ENCODE data around the gene MEGF6. TPM values are rescaled to one million over a fixed set of nuclear protein-coding genes. Genes with fewer than 3 reads are reported as not detected.

Gene MEGF6
- total RNA-seq, 1 experiment from 2014 or later: 21.3 TPM

DNA sequence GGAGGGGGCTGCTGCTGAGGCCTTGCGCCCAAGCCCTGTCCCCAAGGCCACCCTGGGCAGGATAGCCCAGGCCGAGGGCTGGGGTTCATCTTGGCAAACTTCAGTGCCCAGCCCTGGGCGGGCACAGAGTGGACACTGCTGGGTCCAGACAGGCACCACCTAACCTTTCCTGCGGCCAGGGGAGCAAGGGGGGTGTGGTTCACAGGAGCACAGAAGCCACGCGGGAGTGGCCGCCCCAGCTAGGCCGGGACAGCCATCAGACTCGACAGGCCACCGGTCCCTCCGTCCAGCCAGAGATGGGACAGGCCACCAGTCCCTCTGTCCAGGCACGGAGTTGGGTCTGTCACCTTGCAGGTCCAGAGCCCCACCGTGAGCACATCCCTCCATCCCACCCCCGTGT, 127.9 kb downstream of the MEGF6 start:
- DNase-seq: no peak
- Histone ChIP-seq H2BK12ac (ENCODE audit: insufficient read length, low read depth, low read length) (no peak overlapping the region), H4K5ac (ENCODE audit: insufficient read length, low read depth, low read length) (no peak overlapping the region), H3K23ac (ENCODE audit: insufficient read length, low read depth, low read length) (no peak overlapping the region), H3K4ac (ENCODE audit: low read depth, low read length) (no peak overlapping the region; the same call in 1 of the 2 replicates), H2AFZ (ENCODE audit: low read length) (no peak overlapping the region), H3T11ph (ENCODE audit: low read length) (no peak overlapping the region), H3K9ac (ENCODE audit: extremely low read depth, insufficient read length, low read length) (no peak overlapping the region), H4K8ac (replicated peaks; ENCODE audit: insufficient read length, low read depth, low read length) (no peak overlapping the region), H3K18ac (ENCODE audit: insufficient read length, low read depth, low read length) (no peak overlapping the region), H2BK120ac (ENCODE audit: low read depth, low read length, poor library complexity, severe bottlenecking) (no peak overlapping the region), H3K56ac (ENCODE audit: insufficient read length, low read depth, low read length) (no peak overlapping the region), H3K79me1 (ENCODE audit: insufficient read depth, low read depth, low read length, poor library complexity, severe bottlenecking) (no peaks in the 10 kb centered on the region), H3K23me2 (ENCODE audit: insufficient read length, low read depth, low read length, poor library complexity, severe bottlenecking) (no peaks in the 10 kb centered on the region), H3K4me2 (ENCODE audit: insufficient read depth, insufficient read length, low read length) (no peak overlapping the region), H2BK5ac (ENCODE audit: insufficient read length, low read length) (no peak overlapping the region), H2BK15ac (ENCODE audit: low read depth, low read length) (no peak overlapping the region), H2AK5ac (ENCODE audit: insufficient read length, low read length) (no peak overlapping the region), H3K14ac (ENCODE audit: insufficient read depth, low read length) (no peak overlapping the region), H3K79me2 (ENCODE audit: insufficient read depth, low read length) (no peaks in the 10 kb centered on the region), H3K4me1 (ENCODE audit: insufficient read depth, low read length) (no peaks in the 10 kb centered on the region), H3K27ac (ENCODE audit: insufficient read length, low read depth, low read length) (no peak overlapping the region), H4K20me1 (ENCODE audit: control insufficient read depth, insufficient read depth, insufficient read length) (no peaks in the 10 kb centered on the region), H4K91ac (ENCODE audit: insufficient read length, low read depth, low read length) (no peak overlapping the region), H3K9me3 (ENCODE audit: control insufficient read depth, low read depth, low read length) (no peaks in the 10 kb centered on the region), H2BK20ac (ENCODE audit: low read depth, low read length, poor library complexity, severe bottlenecking) (no peak overlapping the region), H3K27me3 (ENCODE audit: insufficient read depth, low read length) (no peaks in the 10 kb centered on the region)
- peaks cover 4% of the 10 kb centered on the region for H3K27me3 Mint-ChIP-seq (ENCODE audit: low read depth)
- H3K9me3 Mint-ChIP-seq: peaks cover 7 to 35% of the 10 kb centered on the region in 2 experiments; a peak in 3 of 5 replicates
- H3K4me1 Mint-ChIP-seq: peaks cover 2 to 3% of the 10 kb centered on the region in 2 experiments; a peak in 3 of 4 replicates
- no CpG with 5 or more reads among the region's 14 CpGs for WGBS (ENCODE audit: extremely low coverage, insufficient read length, low lambda C conversion rate)
- H3K4me3 Mint-ChIP-seq: no peak overlapping the region
- no peak overlapping the region for H3K27ac Mint-ChIP-seq
- H3K36me3 Mint-ChIP-seq (ENCODE audit: insufficient read depth in 1 of 3, low read depth in 3 of 3): peaks cover 0 to 25% (median 15%) of the 10 kb centered on the region in 3 experiments; a peak in 4 of 7 replicates
- TF ChIP-seq, protein P1, sequence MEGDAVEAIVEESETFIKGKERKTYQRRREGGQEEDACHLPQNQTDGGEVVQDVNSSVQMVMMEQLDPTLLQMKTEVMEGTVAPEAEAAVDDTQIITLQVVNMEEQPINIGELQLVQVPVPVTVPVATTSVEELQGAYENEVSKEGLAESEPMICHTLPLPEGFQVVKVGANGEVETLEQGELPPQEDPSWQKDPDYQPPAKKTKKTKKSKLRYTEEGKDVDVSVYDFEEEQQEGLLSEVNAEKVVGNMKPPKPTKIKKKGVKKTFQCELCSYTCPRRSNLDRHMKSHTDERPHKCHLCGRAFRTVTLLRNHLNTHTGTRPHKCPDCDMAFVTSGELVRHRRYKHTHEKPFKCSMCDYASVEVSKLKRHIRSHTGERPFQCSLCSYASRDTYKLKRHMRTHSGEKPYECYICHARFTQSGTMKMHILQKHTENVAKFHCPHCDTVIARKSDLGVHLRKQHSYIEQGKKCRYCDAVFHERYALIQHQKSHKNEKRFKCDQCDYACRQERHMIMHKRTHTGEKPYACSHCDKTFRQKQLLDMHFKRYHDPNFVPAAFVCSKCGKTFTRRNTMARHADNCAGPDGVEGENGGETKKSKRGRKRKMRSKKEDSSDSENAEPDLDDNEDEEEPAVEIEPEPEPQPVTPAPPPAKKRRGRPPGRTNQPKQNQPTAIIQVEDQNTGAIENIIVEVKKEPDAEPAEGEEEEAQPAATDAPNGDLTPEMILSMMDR (conservative IDR thresholded peaks at IDR 0.05): no peak
